ENCODE measurements around the gene DDX46. TPM values are rescaled to one million over a fixed set of nuclear protein-coding genes. Genes with fewer than 3 reads are reported as not detected.

DDX46 gene
- total RNA-seq, 2 experiments from 2014 or later = 35.5 to 35.8 TPM

DNA sequence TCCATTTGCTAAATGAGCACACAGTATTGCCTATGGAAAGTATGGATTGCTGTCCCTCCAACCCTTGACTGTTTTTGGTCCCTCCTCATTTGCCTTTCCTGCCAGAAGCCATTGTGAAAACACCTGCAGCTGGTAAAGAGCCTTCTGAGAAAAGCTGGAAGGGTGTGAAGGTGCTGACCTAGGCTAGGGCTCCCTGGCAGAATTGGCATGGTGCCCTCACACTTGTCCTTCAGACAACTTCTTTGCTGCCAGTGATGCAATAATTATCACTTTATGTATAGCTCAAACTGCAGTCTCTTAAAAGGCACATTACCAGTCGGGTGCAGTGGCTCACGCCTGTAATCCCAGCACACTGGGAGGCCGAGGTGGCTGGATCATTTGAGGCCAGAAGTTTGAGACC is 119.8 kb downstream of the DDX46 start:
- TF ChIP-seq, protein P1, sequence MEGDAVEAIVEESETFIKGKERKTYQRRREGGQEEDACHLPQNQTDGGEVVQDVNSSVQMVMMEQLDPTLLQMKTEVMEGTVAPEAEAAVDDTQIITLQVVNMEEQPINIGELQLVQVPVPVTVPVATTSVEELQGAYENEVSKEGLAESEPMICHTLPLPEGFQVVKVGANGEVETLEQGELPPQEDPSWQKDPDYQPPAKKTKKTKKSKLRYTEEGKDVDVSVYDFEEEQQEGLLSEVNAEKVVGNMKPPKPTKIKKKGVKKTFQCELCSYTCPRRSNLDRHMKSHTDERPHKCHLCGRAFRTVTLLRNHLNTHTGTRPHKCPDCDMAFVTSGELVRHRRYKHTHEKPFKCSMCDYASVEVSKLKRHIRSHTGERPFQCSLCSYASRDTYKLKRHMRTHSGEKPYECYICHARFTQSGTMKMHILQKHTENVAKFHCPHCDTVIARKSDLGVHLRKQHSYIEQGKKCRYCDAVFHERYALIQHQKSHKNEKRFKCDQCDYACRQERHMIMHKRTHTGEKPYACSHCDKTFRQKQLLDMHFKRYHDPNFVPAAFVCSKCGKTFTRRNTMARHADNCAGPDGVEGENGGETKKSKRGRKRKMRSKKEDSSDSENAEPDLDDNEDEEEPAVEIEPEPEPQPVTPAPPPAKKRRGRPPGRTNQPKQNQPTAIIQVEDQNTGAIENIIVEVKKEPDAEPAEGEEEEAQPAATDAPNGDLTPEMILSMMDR (IDR thresholded peaks at IDR 0.05) = no peak
- peaks cover 36% of the 10 kb centered on the region for H3K4me1 ChIP-seq (ENCODE audit: insufficient read depth, low read length)
- ChIA-PET CTCF (interaction anchor here (3.9 kb wide), 1 partner anchor 26 kb away, joined by 16 read pairs; the partner anchor contains the start of gene PCBD2), POLR2A (interaction anchor here (1.8 kb wide), 1 partner anchor 26 kb away, joined by 5 read pairs; the partner anchor contains the start of gene PCBD2)
- Mint-ChIP-seq H3K27ac (peak overlapping the region; percentile 39), H3K4me1 (ENCODE audit: low read depth) (peaks cover 53% of the 10 kb centered on the region), H3K36me3 (ENCODE audit: low read depth) (peaks cover 29% of the 10 kb centered on the region), H3K27me3 (no peaks in the 10 kb centered on the region), H3K9me3 (no peaks in the 10 kb centered on the region), H3K4me3 (peak overlapping the region; percentile 7)
- H3K9me3 ChIP-seq (ENCODE audit: control insufficient read depth in 1 of 2, insufficient read depth in 1 of 2, low read length in 2 of 2) = no peaks in the 10 kb centered on the region
- H3K4me3 ChIP-seq (ENCODE audit: low read length) = no peak overlapping the region
- no peak for DNase-seq
- intact Hi-C loops (cut with DNase I, micrococcal nuclease) = no loop called here
- ATAC-seq (ENCODE audit: poor library complexity) = no peak
- peaks cover 6% of the 10 kb centered on the region for H3K36me3 ChIP-seq (ENCODE audit: insufficient read depth, low read length)
- H3K27me3 ChIP-seq (ENCODE audit: control insufficient read depth in 1 of 2, insufficient read depth in 2 of 2, low read length in 2 of 2) = no peaks in the 10 kb centered on the region
- no peak overlapping the region for H3K27ac ChIP-seq (ENCODE audit: low read depth in 1 of 2, low read length in 2 of 2)

DNA sequence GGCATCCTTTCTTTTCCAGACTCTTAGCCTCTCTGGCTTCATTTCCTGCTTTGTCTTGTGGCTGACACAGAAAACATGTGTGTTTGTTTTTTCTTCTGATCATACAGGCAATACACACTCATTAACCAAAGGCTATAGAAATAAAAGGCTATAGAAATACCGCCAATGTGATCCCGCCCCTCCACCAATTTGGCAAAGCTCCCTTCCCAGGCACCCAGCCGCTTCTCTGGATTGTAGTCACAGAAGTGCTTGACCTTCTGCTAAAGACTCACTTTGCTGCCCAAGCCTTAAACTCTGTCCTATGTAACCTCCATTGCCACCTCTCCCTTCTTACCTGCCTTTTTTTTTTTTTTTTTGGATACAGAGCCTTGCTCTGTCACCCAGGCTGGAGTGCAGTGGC is 120.9 kb downstream of the DDX46 start:
- intact Hi-C loops (cut with DNase I, micrococcal nuclease) = no loop called here
- H3K4me3 ChIP-seq (ENCODE audit: low read length) = no peak overlapping the region
- H3K27ac ChIP-seq (ENCODE audit: low read depth in 1 of 2, low read length in 2 of 2) = no peak overlapping the region
- TF ChIP-seq, protein P1 (IDR thresholded peaks at IDR 0.05) = no peak
- no peak for ATAC-seq (ENCODE audit: poor library complexity)
- no peak overlapping the region for H3K27ac Mint-ChIP-seq
- CTCF ChIA-PET = no interaction called here
- H3K4me1 Mint-ChIP-seq (ENCODE audit: low read depth) = peaks cover 50% of the 10 kb centered on the region
- no peaks in the 10 kb centered on the region for H3K9me3 ChIP-seq (ENCODE audit: control insufficient read depth in 1 of 2, insufficient read depth in 1 of 2, low read length in 2 of 2)
- H3K27me3 ChIP-seq (ENCODE audit: control insufficient read depth in 1 of 2, insufficient read depth in 2 of 2, low read length in 2 of 2) = no peaks in the 10 kb centered on the region
- H3K9me3 Mint-ChIP-seq = no peaks in the 10 kb centered on the region
- peaks cover 29% of the 10 kb centered on the region for H3K36me3 Mint-ChIP-seq (ENCODE audit: low read depth)
- H3K27me3 Mint-ChIP-seq = no peaks in the 10 kb centered on the region
- H3K4me1 ChIP-seq (ENCODE audit: insufficient read depth, low read length) = peaks cover 29% of the 10 kb centered on the region
- H3K4me3 Mint-ChIP-seq = no peak overlapping the region
- peaks cover 6% of the 10 kb centered on the region for H3K36me3 ChIP-seq (ENCODE audit: insufficient read depth, low read length)
- POLR2A ChIA-PET = interaction anchor here (1.8 kb wide), 1 partner anchor 25 kb away, joined by 5 read pairs; the partner anchor contains the start of gene PCBD2
- no peak for DNase-seq

Other genes starting within 250 kb of the DDX46 start
- 100 to 1,000 TPM; 120 to 124 TPM for gene JADE2, start 233.1 kb upstream of the DDX46 start, total RNA-seq
- 10 to 100 TPM; 36.2 to 40.1 TPM for gene SAR1B, start 126.0 kb upstream of the DDX46 start, total RNA-seq
- 10 to 100 TPM; 11.7 to 12.3 TPM for gene SEC24A, start 110.0 kb upstream of the DDX46 start, total RNA-seq
- gene CAMLG, start 20.2 kb upstream of the DDX46 start, total RNA-seq = 10 to 100 TPM; 49.3 to 51.1 TPM
- gene C5orf24, start 87.2 kb downstream of the DDX46 start, total RNA-seq = 10 to 100 TPM; 34.6 to 36.5 TPM
- 10 to 100 TPM; 19.6 to 20.0 TPM for gene TXNDC15, start 115.6 kb downstream of the DDX46 start, total RNA-seq
- 1 to 10 TPM; 5.2 to 5.8 TPM for gene PCBD2, start 146.4 kb downstream of the DDX46 start, total RNA-seq
- gene CATSPER3, start 209.1 kb downstream of the DDX46 start, total RNA-seq = under 1 TPM in 1 of 2 experiments, not detected in 1; 0.56 TPM